Stimulated activated CD8-positive, alpha-beta memory T cell treated with anti-CD3 and anti-CD28 coated beads, Interleukin-15, amount 100 ng/mL, for 4 hours (primary cell): ENCODE data around the gene ATP2A2.
"Not testable (repeated sequence)": the region's sequence is repeated elsewhere in the genome, so short reads cannot be mapped to it uniquely, and the experiment has no call there.

ENCODE experiments used
- DNase-seq, 2 donors: peaks; one replicate each; pipeline ENCODE4 v3.0.0-alpha.2; 2020; ENCODE audit warnings: low read depth in 2 of 2

Gene ATP2A2

GRCh38 chr12:110280779-110281548 lies at the start of gene ATP2A2:
ATP2A2 (plus strand) TSS chr12:110281247; CDS start chr12:110281790, 543 bp downstream.
- peak; percentile 71 to 82 for DNase-seq

- DNase-seq = no peak
These were observed 47.7 kb upstream of the ATP2A2 start for GRCh38 chr12:110233212-110233903.

DNA sequence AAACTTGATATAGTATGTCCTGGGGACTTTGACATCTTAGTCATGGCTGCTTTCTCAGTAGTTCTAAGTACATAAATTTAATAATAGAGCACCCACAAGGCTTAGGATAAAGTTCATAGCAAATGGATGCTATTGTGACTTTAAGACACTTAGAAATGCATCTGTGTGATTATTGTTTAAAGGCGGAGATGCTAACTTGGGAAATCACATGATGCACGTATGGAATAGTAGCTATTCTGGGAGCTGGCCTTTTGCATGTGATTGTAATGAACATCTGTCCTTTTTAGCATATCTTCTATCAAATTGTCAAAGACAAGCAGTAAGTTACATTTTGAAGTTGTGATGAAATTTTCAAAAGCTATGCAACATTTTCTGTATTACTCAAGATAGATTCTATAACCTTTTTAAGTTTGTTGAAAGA lies 46.7 kb upstream of the ATP2A2 start:
- no peak for DNase-seq

GRCh38 chr12:110234755-110235154 lies 46.3 kb upstream of the ATP2A2 start:
- no peak for DNase-seq

DNA sequence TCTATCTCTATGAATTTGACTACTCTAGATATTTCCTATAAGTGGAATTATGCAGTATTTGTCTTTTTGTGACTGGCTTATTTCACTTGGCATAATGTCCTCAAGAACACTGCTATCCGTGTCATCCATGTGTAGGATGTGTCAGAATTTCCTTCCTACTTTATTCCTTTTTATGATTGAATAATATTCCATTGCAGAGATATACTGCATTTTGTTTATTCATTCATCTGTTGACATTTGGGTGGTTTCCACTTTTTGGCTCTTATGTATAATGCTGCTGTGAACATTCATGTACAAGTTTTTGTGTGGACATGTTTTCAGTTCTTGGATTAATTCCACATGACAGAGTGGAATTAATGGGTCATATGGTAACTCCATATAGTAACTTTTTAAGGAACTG lies 45.7 kb upstream of the ATP2A2 start:
- no peak for DNase-seq

DNA sequence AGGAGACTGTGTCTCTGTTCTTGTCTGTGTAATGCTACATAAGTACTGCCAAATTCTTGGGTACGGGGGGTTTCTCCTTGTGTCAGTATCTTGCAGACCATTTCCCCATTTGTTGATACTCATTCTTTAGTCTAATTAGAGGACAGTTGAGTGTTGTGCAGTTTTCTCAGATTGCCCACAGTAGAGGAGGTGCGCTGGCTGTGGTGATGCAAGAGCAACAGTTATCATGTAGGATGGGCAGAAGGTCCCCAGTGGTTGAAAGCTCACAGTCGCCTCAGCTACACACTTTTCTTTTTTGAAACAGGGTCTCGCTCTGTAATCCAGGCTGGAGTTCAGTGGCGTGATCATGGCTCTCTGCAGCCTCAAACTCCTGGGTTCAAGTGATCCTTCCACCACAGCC lies 37.8 kb upstream of the ATP2A2 start:
- no peak for DNase-seq

DNA sequence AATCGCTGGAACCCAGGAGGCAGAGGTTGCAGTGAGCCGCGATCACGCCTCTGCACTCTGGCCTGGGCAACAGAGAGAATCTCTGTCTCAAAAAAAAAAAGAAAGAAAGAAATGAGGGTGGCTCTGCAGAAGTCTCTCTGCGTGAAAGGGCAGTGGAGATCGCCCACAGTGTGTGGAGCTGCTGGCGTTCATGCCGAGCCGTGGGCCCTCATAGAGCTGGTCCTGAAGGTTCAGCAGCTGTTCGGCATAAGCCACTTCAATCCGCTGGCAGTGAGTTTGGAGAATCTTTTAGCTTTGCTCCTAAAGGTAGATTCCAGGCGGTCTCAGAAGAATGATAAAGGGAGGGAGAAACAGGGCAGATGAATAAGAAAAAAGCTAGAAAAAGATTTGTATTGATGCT lies 36.7 kb upstream of the ATP2A2 start:
- DNase-seq = no peak

DNA sequence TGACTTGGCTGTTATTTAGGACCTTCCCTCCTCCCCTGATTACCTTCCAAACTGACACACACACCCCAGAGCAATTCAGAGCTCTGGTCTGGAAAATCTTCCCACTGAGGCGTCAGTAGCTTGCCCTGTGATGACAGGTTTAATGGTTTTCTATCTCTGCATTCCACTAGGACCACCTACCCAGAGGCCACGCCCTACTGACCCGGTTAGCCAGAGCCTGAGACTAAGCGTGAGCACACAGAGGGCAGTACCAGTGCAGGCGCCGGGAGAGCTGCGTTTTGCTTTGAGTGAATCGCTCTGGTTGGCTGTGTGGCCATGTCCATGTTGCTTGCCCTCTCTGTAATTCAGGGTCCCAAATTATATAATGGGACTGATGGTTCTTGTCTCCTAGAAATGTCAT lies 36.2 kb upstream of the ATP2A2 start:
- no peak for DNase-seq

GRCh38 chr12:110245369-110245772 lies 35.7 kb upstream of the ATP2A2 start:
- DNase-seq = peak in 1 of 2 donors; percentile 3

GRCh38 chr12:110246636-110247339 lies 34.3 kb upstream of the ATP2A2 start:
- no peak for DNase-seq

GRCh38 chr12:110247340-110248095 lies 33.5 kb upstream of the ATP2A2 start:
- no peak for DNase-seq

- DNase-seq = no peak
These were observed 33.0 kb upstream of the ATP2A2 start for GRCh38 chr12:110248096-110248447.

DNA sequence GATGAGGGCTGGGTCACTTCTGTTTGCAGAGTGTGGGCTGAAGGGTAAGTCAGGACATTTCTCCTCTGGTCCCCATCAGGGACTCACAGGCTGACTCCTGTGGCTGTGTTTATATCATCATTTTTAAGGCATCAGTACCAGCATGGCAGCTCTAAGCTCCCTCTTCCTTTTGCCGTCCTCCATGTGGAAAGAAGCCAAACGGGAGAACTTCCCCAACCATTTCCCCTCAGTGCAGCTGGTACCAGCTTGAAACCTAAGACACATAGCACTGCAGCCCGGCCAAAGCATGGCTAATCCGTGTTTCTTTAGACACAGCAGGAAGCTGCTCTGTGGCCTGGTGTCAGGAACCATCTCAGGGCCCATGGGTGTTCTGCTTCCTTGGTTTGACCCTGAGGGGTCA lies 31.9 kb upstream of the ATP2A2 start:
- no peak for DNase-seq

DNA sequence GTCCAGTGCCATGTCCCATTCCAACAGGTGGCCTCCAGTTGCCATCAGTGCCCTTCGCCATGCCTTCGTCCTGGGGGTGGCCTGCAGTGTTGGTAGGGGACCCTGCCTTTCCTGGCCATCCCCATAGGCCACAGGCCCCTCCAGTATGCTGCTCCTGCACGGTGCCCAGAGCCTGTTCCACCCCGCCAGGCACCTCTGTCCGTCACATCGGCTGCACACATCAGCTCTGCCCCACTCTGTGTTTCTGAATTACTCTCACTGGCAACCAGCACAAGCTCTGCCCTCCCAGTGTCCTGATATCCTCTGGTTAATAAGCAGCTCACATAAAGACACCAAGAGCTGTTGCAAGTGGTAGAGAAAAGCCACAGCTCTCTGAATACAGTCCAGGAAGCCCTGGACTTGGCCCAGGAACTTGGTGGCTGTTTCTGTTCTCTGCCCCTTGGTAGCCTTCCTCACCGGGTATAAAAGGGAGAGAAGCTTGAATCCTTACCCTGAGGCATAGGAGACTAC lies 31.3 kb upstream of the ATP2A2 start:
- DNase-seq = no peak

GRCh38 chr12:110251381-110251780 lies 29.7 kb upstream of the ATP2A2 start:
- no peak for DNase-seq

DNA sequence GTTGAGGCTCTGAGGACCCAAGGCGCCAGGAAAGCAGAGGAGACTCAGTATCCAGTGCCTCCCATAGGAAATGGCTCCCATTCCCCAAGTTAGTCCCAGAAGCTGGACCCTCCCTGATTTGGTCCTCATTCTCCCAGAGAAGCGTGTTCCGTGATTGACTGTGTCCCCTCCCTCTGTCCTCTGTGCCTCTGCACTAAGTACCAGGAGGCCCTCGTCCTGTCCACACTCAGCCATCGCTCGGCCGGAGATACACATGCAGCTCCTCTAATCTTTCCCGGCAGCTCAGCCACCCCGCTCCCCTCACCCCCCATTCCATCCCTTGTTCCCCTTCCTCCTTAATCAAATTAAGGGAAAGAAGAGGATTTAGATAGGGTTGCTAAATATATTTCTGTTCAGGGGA lies 28.3 kb upstream of the ATP2A2 start:
- no peak for DNase-seq

DNA sequence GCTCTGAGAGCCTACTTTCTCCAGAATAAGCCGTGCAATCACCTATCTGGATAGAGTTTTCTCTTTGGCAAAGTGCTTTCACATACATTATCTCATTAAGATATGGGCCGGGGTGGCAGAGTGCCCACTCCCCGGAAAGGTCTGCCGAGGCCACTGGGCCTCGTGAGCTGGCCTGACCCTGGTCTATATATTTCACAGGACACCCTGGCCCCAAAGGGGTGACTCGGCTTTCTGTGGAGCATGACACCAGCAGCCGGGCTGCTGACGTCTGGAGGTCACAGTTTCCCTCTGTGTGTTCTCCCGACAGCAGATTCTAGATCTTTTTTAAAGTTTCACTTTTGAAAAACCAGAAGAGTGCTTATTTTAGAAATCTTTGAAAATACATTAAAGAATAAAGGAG lies 27.9 kb upstream of the ATP2A2 start:
- DNase-seq = no peak

GRCh38 chr12:110254971-110255540 lies 26.0 kb upstream of the ATP2A2 start:
- DNase-seq = no peak

DNA sequence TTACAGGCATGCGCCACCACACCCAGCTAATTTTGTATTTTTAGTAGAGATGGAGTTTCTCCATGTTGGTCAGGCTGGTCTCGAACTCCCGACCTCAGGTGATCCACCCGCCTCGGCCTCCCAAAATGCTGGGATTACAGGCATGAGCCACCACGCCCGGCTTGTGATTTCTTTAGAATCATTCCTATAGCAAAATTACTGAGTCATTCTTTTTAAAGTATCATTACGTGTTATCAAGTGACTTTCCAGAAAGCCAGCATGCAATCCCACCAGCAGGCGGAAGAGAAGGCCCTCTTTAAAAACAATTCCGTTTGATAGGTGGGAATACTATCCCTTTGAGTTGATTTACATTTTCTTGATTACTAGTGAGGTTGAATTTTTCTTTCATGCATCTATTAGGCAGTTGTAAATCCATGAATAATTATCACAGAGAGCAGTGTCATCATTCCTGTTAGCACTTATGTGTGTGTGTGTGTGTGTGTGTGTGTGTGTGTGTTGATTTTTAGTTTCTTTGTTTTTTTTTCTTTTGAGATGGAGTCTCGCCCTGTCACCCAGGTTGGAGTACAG lies 25.1 kb upstream of the ATP2A2 start:
- not testable (repeated sequence) for DNase-seq

DNA sequence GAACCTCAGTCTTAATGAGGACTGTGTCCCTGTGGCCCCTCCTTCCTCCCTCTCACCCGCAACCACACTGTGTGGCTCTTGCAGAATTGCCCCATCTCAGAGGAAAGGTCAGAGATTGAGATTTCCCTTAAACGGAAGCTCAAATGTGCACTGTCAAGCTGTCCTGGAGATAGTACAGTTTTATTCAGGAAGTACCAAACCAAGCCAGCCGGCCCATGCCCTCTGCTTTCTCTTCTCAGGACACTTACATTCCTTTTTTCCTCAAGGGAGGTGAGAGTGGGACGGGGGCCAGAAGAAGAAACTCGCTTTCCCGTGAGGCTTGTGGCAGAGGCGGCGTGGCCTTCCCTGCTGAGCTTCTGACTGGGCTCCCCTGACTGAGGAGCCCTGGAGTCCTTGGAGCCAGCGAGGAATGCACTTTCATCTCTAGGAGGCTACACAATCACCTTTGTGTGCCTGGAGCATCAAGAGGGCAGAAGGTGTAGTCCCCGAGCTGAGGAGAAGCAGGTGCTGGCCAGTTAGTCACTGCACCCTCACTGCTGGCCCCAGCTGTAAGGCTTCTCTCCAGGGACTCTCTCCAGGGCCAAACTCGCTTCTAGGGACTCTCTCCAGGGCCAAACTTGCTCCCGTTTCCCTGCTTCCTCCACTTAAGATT lies 24.1 kb upstream of the ATP2A2 start:
- no peak for DNase-seq

- no peak for DNase-seq
These were observed 22.6 kb upstream of the ATP2A2 start for GRCh38 chr12:110258466-110258865.
